ENCODE data around the gene DEUP1.

- TF ChIP-seq POLR2A (IDR thresholded peaks at IDR 0.05): no peak
- TF ChIP-seq CTCF (IDR thresholded peaks at IDR 0.05): no peak
Observed at GRCh38 chr11:93403930-93404329, 73.4 kb downstream of the DEUP1 start.
